OCI-LY1 (cell line): Measurements from ENCODE around the gene HAS3.
"Not testable (repeated sequence)": the region's sequence is repeated elsewhere in the genome, so short reads cannot be mapped to it uniquely, and the experiment has no call there.

Source experiments
- H2AFZ ChIP-seq: fragments of 200-600 bp; sonication (generic), shearing (Covaris generic); 2 replicates; pipeline ENCODE4 v1.6.0; 2014; ENCODE audit warnings: antibody characterized with exemption, mild to moderate bottlenecking, low read length
- H3F3A ChIP-seq: fragments of 200-600 bp; sonication (generic), shearing (Covaris generic); 2 replicates; pipeline ENCODE4 v1.6.0; 2014; ENCODE audit warnings: mild to moderate bottlenecking, antibody characterized with exemption, low read length, moderate library complexity; ENCODE audit not compliant: insufficient read depth
- H3K27ac ChIP-seq: fragments of 200-600 bp; sonication (generic); 2 replicates; pipeline ENCODE4 v1.5.1; 2014; ENCODE audit warnings: low read length, mixed run types, mild to moderate bottlenecking, low read depth; ENCODE audit not compliant: poor library complexity, severe bottlenecking
- H3K27me3 ChIP-seq: fragments of 200-600 bp; sonication (generic); 2 replicates; pipeline ENCODE4 v1.6.0; 2014; ENCODE audit warnings: antibody characterized with exemption, mild to moderate bottlenecking, low read length, moderate library complexity; ENCODE audit not compliant: insufficient read depth
- H3K36me3 ChIP-seq: fragments of 200-600 bp; sonication (generic); 2 replicates; pipeline ENCODE4 v1.6.1; 2014; ENCODE audit warnings: mild to moderate bottlenecking, antibody characterized with exemption, low read length, moderate library complexity, mixed read lengths; ENCODE audit not compliant: insufficient read depth
- H3K4me1 ChIP-seq: fragments of 200-600 bp; sonication (generic); 2 replicates; pipeline ENCODE4 v1.5.1; 2014; ENCODE audit warnings: mild to moderate bottlenecking, low read length, moderate library complexity; ENCODE audit not compliant: insufficient read depth, severe bottlenecking
- H3K4me2 ChIP-seq: fragments of 200-600 bp; sonication (generic), shearing (Covaris generic); 2 replicates; pipeline ENCODE4 v1.6.1; 2014; ENCODE audit warnings: low read length
- H3K4me3 ChIP-seq: fragments of 200-600 bp; sonication (generic); 2 replicates; pipeline ENCODE4 v1.5.1; 2014; ENCODE audit warnings: low read length, low read depth, mild to moderate bottlenecking, mixed read lengths; ENCODE audit not compliant: poor library complexity, severe bottlenecking
- H3K79me2 ChIP-seq: fragments of 200-600 bp; shearing (Covaris generic); 2 replicates; pipeline ENCODE4 v1.6.1; 2016; ENCODE audit warnings: mixed run types, low read length, mixed read lengths; ENCODE audit not compliant: insufficient read depth
- H3K9ac ChIP-seq: fragments of 200-600 bp; sonication (generic), shearing (Covaris generic); 2 replicates; pipeline ENCODE4 v1.6.1; 2014; ENCODE audit warnings: mild to moderate bottlenecking, low read length, mixed read lengths
- H3K9me2 ChIP-seq: fragments of 200-600 bp; sonication (generic), shearing (Covaris generic); 2 replicates; pipeline ENCODE4 v1.6.1; 2014; ENCODE audit warnings: low read depth, mild to moderate bottlenecking, low read length, mixed read lengths
- H3K9me3 ChIP-seq: fragments of 200-600 bp; shearing (Covaris generic); 2 replicates; pipeline ENCODE4 v1.6.1; 2014; ENCODE audit warnings: low read length, mixed read lengths
- H4K20me1 ChIP-seq: fragments of 200-600 bp; sonication (generic), shearing (Covaris generic); 2 replicates; pipeline ENCODE4 v1.6.0; 2016; ENCODE audit warnings: mild to moderate bottlenecking, low read length; ENCODE audit not compliant: insufficient read depth
- CTCF ChIP-seq: fragments of 200-600 bp; sonication (generic), shearing (Covaris generic); IDR thresholded peaks from 2 replicates; pipeline ENCODE4 v1.5.1; 2017; ENCODE audit warnings: mild to moderate bottlenecking, antibody characterized with exemption, low read length, moderate library complexity, mixed read lengths
- EZH2 ChIP-seq: fragments of 200-600 bp; sonication (generic), shearing (Covaris generic); IDR thresholded peaks from 2 replicates; pipeline ENCODE4 v1.8.0; 2017; ENCODE audit warnings: borderline replicate concordance, mixed run types, mild to moderate bottlenecking, antibody characterized with exemption, low read length, moderate library complexity, mixed read lengths

HAS3 gene

DNA sequence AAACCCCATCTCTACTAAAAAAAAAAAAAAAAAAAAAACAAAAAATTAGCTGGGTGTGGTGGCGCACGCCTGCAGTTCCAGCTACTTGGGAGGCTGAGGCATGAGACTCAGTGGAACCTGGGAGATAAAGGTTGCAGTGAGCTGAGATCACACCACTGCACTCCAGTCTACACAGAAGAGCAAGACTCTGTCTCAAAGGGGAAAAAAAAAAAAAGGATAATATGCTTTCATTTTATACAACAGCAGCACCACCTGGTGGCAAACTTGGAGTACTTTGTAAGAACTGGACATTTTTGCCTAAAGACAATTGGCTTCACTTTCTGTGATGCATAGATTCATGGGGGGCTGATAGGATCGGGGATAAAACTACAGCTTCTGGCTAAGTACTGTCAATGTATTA is 18.5 kb downstream of the HAS3 start:
- H3K9ac ChIP-seq, result no peak overlapping the region
- H3K27ac ChIP-seq, result no peak overlapping the region
- no peaks in the 10 kb centered on the region for H3K9me3 ChIP-seq
- H3K4me2 ChIP-seq, result no peak overlapping the region
- peaks cover 38% of the 10 kb centered on the region for H3K36me3 ChIP-seq
- TF ChIP-seq CTCF (peak; percentile 77), EZH2 (no peak)
- H3F3A ChIP-seq, result peaks cover 7% of the 10 kb centered on the region; the same call in 1 of the 2 replicates
- H3K4me3 ChIP-seq, result no peak overlapping the region
- H2AFZ ChIP-seq, result no peak overlapping the region
- H3K79me2 ChIP-seq, result peaks cover 13% of the 10 kb centered on the region; the same call in 1 of the 2 replicates
- no peaks in the 10 kb centered on the region for H4K20me1 ChIP-seq
- H3K9me2 ChIP-seq, result no peaks in the 10 kb centered on the region
- no peaks in the 10 kb centered on the region for H3K4me1 ChIP-seq
- no peaks in the 10 kb centered on the region for H3K27me3 ChIP-seq

DNA sequence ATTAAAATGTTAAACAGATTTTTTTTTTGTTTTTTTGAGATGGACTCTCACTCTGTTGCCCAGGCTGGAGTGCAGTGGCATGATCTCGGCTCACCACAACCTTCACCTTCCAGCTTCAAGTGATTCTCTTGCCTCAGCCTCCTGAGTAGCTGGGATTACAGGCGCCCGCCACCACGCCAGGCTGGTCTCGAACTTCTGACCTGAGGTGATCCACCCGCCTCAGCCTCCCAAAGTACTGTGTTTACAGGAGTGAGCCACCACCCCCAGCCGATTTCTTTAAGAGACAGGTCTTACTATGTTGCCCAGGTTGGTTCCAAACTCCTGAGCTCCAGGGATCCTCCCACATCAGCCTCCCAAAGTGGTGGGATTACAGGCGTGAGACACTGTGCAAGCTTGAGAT is 19.0 kb downstream of the HAS3 start:
- not testable (repeated sequence) for H4K20me1 ChIP-seq
- H3K79me2 ChIP-seq, result peaks cover 15% of the 10 kb centered on the region

DNA sequence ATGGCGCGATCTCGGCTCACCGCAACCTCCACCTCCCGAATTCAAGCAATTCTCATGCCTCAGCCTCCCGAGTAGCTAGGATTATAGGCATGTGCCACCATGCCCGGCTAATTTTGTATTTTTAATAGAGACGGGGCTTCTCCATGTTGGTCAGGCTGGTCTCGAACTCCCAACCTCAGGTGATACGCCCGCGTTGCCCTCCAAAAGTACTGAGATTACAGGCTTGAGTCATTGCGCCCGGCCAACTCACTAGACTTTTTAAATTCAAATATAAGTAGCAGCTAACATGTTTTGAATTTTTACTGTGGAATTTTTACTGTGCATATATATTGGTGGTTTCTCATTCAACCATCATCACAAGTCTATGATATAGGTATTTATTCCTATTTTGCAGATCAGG is 19.5 kb downstream of the HAS3 start:
- H3K27me3 ChIP-seq, H4K20me1 ChIP-seq, H2AFZ ChIP-seq, H3K4me2 ChIP-seq, H3K9ac ChIP-seq, H3K27ac ChIP-seq, H3F3A ChIP-seq, H3K4me1 ChIP-seq, H3K4me3 ChIP-seq, H3K9me3 ChIP-seq, H3K9me2 ChIP-seq: not testable (repeated sequence)
- Histone ChIP-seq H3K79me2 (peaks cover 20% of the 10 kb centered on the region), H3K36me3 (peaks cover 28% of the 10 kb centered on the region)

More for the DNA sequence above, 19.0 kb downstream of the HAS3 start:
- not testable (repeated sequence) for H3K9me2 ChIP-seq, H3K4me3 ChIP-seq, H3K9ac ChIP-seq, H2AFZ ChIP-seq, H3K4me1 ChIP-seq, H3K9me3 ChIP-seq, H3K27ac ChIP-seq, H3K27me3 ChIP-seq, H3K4me2 ChIP-seq, H3F3A ChIP-seq
- peaks cover 33% of the 10 kb centered on the region for H3K36me3 ChIP-seq

DNA sequence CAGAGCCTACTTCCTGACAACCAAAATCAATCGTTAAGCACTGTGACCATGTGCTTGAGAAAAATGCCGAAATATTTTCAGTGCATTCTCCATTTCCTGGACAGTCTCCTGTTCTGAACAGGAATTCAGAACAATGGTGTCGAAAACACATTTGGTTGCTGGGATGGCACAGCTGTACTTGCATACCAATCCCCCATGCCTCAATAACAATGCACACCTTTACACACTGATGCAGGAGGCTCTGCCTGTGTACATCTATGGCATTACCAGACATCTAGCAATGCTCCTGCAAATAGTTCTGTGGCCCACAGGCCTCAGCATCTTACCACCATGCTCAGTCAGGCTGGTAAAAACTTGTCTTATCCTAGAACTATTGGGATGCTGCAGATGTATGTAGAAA is 20.8 kb downstream of the HAS3 start:
- Histone ChIP-seq H4K20me1 (no peaks in the 10 kb centered on the region), H3K36me3 (peaks cover 15% of the 10 kb centered on the region), H3K4me3 (no peak overlapping the region), H3K79me2 (peaks cover 31% of the 10 kb centered on the region), H3K4me1 (peaks cover 10% of the 10 kb centered on the region), H3K9ac (no peak overlapping the region), H2AFZ (no peak overlapping the region), H3K9me2 (no peaks in the 10 kb centered on the region), H3K27ac (no peak overlapping the region), H3K4me2 (no peak overlapping the region), H3K27me3 (no peaks in the 10 kb centered on the region), H3K9me3 (no peaks in the 10 kb centered on the region), H3F3A (peaks cover 7% of the 10 kb centered on the region; the same call in 1 of the 2 replicates)
- no peak for TF ChIP-seq CTCF
- no peak for TF ChIP-seq EZH2

DNA sequence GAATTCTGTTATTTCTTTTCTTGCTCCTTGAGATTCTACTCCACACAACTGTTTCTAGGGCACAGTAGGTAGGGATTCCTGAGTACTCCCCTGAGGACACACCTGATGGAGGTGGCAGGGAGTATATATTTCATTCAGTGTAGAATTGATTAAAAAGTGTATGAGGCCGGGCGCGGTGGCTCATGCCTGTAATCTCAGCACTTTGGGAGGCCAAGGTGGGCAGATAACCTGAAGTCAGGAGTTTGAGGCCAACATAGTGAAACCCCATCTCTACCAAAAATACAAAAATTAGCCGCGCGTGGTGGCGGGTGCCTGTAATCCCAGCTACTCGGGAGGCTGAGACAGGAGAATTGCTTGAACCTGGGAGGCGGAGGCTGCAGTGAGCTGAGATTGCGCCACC is 21.3 kb downstream of the HAS3 start:
- not testable (repeated sequence) for H3K9me3 ChIP-seq, H3K9ac ChIP-seq, H3K27me3 ChIP-seq, H3K4me1 ChIP-seq, H3K4me2 ChIP-seq, H2AFZ ChIP-seq, H4K20me1 ChIP-seq, H3K9me2 ChIP-seq, H3K4me3 ChIP-seq, H3F3A ChIP-seq, H3K27ac ChIP-seq
- H3K36me3 ChIP-seq, result peaks cover 13% of the 10 kb centered on the region
- peaks cover 34% of the 10 kb centered on the region for H3K79me2 ChIP-seq
